Naive thymus-derived CD4-positive, alpha-beta T cell (primary cell): ENCODE results near the gene IL33. TPM values are rescaled to one million over a fixed set of nuclear protein-coding genes. Genes with fewer than 3 reads are reported as not detected.

ENCODE experiments used
- ATAC-seq: fragments of 150-1000 bp; cut with Tn5 transposase; 2 replicates; pipeline ENCODE4 v1.10.0; 2021; ENCODE audit warnings: mild to moderate bottlenecking, moderate library complexity
- CTCF ChIA-PET: fragments of 350-600 bp; sonication (Branson Sonifier 250); formaldehyde crosslinking; loops from one replicate; lab custom pipeline; 2021; ENCODE audit warnings: antibody characterized with exemption; lab: Charles Lee
- POLR2A ChIA-PET: fragments of 350-600 bp; sonication (Branson Sonifier 250); formaldehyde crosslinking; loops from one replicate; lab custom pipeline; 2021; ENCODE audit warnings: antibody characterized with exemption, inconsistent platforms; lab: Charles Lee
- DNase-seq, 9 donors: peaks; one replicate each; pipeline versions ENCODE4 v3.0.0 to v3.0.0-alpha.2; 2020 to 2022; ENCODE audit warnings: mixed read lengths in 1 of 9
- H3K27ac ChIP-seq: one replicate; pipeline ENCODE4 v1.7.0; 2013; ENCODE audit warnings: mild to moderate bottlenecking, low read depth, low read length, moderate library complexity
- H3K27me3 ChIP-seq, 2 donors: one replicate each; pipeline ENCODE4 v1.7.0; 2013; ENCODE audit warnings: low read length in 2 of 2, mild to moderate bottlenecking in 2 of 2, moderate library complexity in 2 of 2; ENCODE audit not compliant: control insufficient read depth in 2 of 2, insufficient read depth in 2 of 2
- H3K36me3 ChIP-seq, 3 experiments: 1 replicate in 2 of 3; 2 replicates in 1 of 3; pipeline ENCODE4 v1.7.0; 2013; ENCODE audit warnings: low read length in 3 of 3, mild to moderate bottlenecking in 3 of 3, moderate library complexity in 1 of 3; ENCODE audit not compliant: insufficient read depth in 3 of 3, control insufficient read depth in 2 of 3
- H3K4me1 ChIP-seq, 2 donors: one replicate each; pipeline ENCODE4 v1.7.0; 2013; ENCODE audit warnings: low read length in 2 of 2, mild to moderate bottlenecking in 2 of 2, moderate library complexity in 1 of 2; ENCODE audit not compliant: control insufficient read depth in 2 of 2, insufficient read depth in 2 of 2
- H3K4me3 ChIP-seq: 2 replicates; pipeline ENCODE4 v1.7.0; 2013; ENCODE audit warnings: mild to moderate bottlenecking, low read length
- H3K9me3 ChIP-seq, 3 experiments: 1 replicate in 2 of 3; 2 replicates in 1 of 3; pipeline ENCODE4 v1.7.0; 2013; ENCODE audit warnings: low read length in 3 of 3; ENCODE audit not compliant: control insufficient read depth in 2 of 3
- H3K27ac Mint-ChIP-seq, 9 donors: one replicate each; pipeline ENCODE4 v1.8.0; 2020 to 2022; ENCODE audit warnings: mixed read lengths in 9 of 9, mild to moderate bottlenecking in 8 of 9, moderate library complexity in 5 of 9, inconsistent platforms in 2 of 9
- H3K27me3 Mint-ChIP-seq, 5 donors: one replicate each; pipeline ENCODE4 v1.8.0; 2021 to 2022; ENCODE audit warnings: mixed read lengths in 5 of 5, mild to moderate bottlenecking in 1 of 5
- H3K36me3 Mint-ChIP-seq, 5 donors: one replicate each; pipeline ENCODE4 v1.8.0; 2020 to 2022; ENCODE audit warnings: mixed read lengths in 5 of 5, mild to moderate bottlenecking in 3 of 5, inconsistent platforms in 1 of 5
- H3K4me1 Mint-ChIP-seq, 7 donors: one replicate each; pipeline ENCODE4 v1.8.0; 2020 to 2022; ENCODE audit warnings: mixed read lengths in 7 of 7, mild to moderate bottlenecking in 3 of 7, inconsistent platforms in 1 of 7
- H3K4me3 Mint-ChIP-seq, 10 donors: one replicate each; pipeline ENCODE4 v1.8.0; 2020 to 2022; ENCODE audit warnings: mild to moderate bottlenecking in 10 of 10, mixed read lengths in 10 of 10, moderate library complexity in 6 of 10, inconsistent platforms in 2 of 10
- H3K9me3 Mint-ChIP-seq, 11 donors: one replicate each; pipeline ENCODE4 v1.8.0; 2020 to 2022; ENCODE audit warnings: mixed read lengths in 11 of 11, mild to moderate bottlenecking in 4 of 11, inconsistent platforms in 1 of 11, moderate library complexity in 1 of 11
- intact Hi-C, 2 donors: fragments of 100-400 bp; cut with micrococcal nuclease; formaldehyde crosslinking; loops; one replicate each; pipeline ENCODE4 v1.15.1; 2023
- polyA plus RNA-seq, 2 donors: library from polyadenylated mRNA; unstranded; fragments of 300-500 nt; fragmentation: Illumina TruSeq; gene quantifications; one replicate each; pipeline ENCODE4 v1.2.3, GENCODE V29; 2021
- total RNA-seq, 6 experiments: library from RNA in 5 of 6; stranded (reverse) in 5 of 6; gene quantifications; 1 replicate in 5 of 6; 2 replicates in 1 of 6; pipeline ENCODE4 v1.2.3 and lab custom pipeline; 2021 to 2026

IL33 gene
- total and polyA plus RNA-seq, 7 experiments from 2014 or later, result not detected

GRCh38 chr9:6224393-6225154 lies 9.0 kb downstream of the IL33 start:
- Histone ChIP-seq H3K36me3 (no peaks in the 10 kb centered on the region), H3K27ac (no peak overlapping the region), H3K4me3 (no peak overlapping the region), H3K27me3 (no peaks in the 10 kb centered on the region), H3K9me3 (no peaks in the 10 kb centered on the region), H3K4me1 (no peaks in the 10 kb centered on the region)
- Mint-ChIP-seq H3K4me1 (no peaks in the 10 kb centered on the region), H3K9me3 (peaks cover 0 to 3% (median 0%) of the 10 kb centered on the region in 11 donors), H3K27ac (no peak overlapping the region), H3K27me3 (peaks cover 14 to 34% (median 18%) of the 10 kb centered on the region in 5 donors), H3K36me3 (no peaks in the 10 kb centered on the region), H3K4me3 (no peak overlapping the region)
- ChIA-PET CTCF (no interaction called here), POLR2A (no interaction called here)
- ATAC-seq (no peak), DNase-seq (no peak)
- intact Hi-C loops, result no loop called here

- no peak overlapping the region for H3K27ac Mint-ChIP-seq
- no peaks in the 10 kb centered on the region for H3K9me3 ChIP-seq
- no peaks in the 10 kb centered on the region for H3K36me3 Mint-ChIP-seq
- H3K9me3 Mint-ChIP-seq, result peaks cover 0 to 3% (median 0%) of the 10 kb centered on the region in 11 donors
- H3K4me3 Mint-ChIP-seq, result no peak overlapping the region
- H3K36me3 ChIP-seq, result no peaks in the 10 kb centered on the region
- no peaks in the 10 kb centered on the region for H3K4me1 ChIP-seq
- H3K27me3 Mint-ChIP-seq, result peaks cover 9 to 28% (median 14%) of the 10 kb centered on the region in 5 donors
- POLR2A ChIA-PET, result no interaction called here
- no peak overlapping the region for H3K4me3 ChIP-seq
- ATAC-seq (no peak), DNase-seq (no peak)
- H3K27ac ChIP-seq, result no peak overlapping the region
- no peaks in the 10 kb centered on the region for H3K27me3 ChIP-seq
- intact Hi-C loops, result no loop called here
- CTCF ChIA-PET, result no interaction called here
- H3K4me1 Mint-ChIP-seq, result no peaks in the 10 kb centered on the region
These were observed 11.1 kb downstream of the IL33 start for GRCh38 chr9:6226696-6227095.

GRCh38 chr9:6229186-6229585 lies 13.6 kb downstream of the IL33 start:
- H3K9me3 Mint-ChIP-seq, result peaks cover 0 to 3% (median 0%) of the 10 kb centered on the region in 11 donors
- Histone ChIP-seq H3K27me3 (no peaks in the 10 kb centered on the region), H3K4me3 (no peak overlapping the region), H3K27ac (no peak overlapping the region), H3K36me3 (no peaks in the 10 kb centered on the region), H3K9me3 (no peaks in the 10 kb centered on the region), H3K4me1 (no peaks in the 10 kb centered on the region)
- ATAC-seq (no peak), DNase-seq (no peak)
- CTCF ChIA-PET, result no interaction called here
- peaks cover 9 to 28% (median 12%) of the 10 kb centered on the region in 5 donors for H3K27me3 Mint-ChIP-seq
- no peak overlapping the region for H3K4me3 Mint-ChIP-seq
- H3K27ac Mint-ChIP-seq, result no peak overlapping the region
- intact Hi-C loops, result no loop called here
- no peaks in the 10 kb centered on the region for H3K4me1 Mint-ChIP-seq
- no peaks in the 10 kb centered on the region for H3K36me3 Mint-ChIP-seq
- POLR2A ChIA-PET, result no interaction called here

- no peak overlapping the region for H3K27ac Mint-ChIP-seq
- H3K4me1 Mint-ChIP-seq, result no peaks in the 10 kb centered on the region
- H3K9me3 Mint-ChIP-seq, result peaks cover 0 to 3% (median 0%) of the 10 kb centered on the region in 11 donors
- Histone ChIP-seq H3K27ac (no peak overlapping the region), H3K9me3 (no peaks in the 10 kb centered on the region), H3K4me1 (no peaks in the 10 kb centered on the region), H3K27me3 (no peaks in the 10 kb centered on the region), H3K36me3 (no peaks in the 10 kb centered on the region), H3K4me3 (no peak overlapping the region)
- no peaks in the 10 kb centered on the region for H3K36me3 Mint-ChIP-seq
- H3K4me3 Mint-ChIP-seq, result no peak overlapping the region
- DNase-seq, result no peak
- no peak for ATAC-seq
- ChIA-PET CTCF (no interaction called here), POLR2A (no interaction called here)
- intact Hi-C loops, result no loop called here
- peaks cover 9 to 28% (median 12%) of the 10 kb centered on the region in 5 donors for H3K27me3 Mint-ChIP-seq
These were observed 14.0 kb downstream of the IL33 start for GRCh38 chr9:6229619-6230018.

GRCh38 chr9:6230037-6230780 lies 14.6 kb downstream of the IL33 start:
- intact Hi-C loops, result no loop called here
- DNase-seq (no peak), ATAC-seq (no peak)
- no peaks in the 10 kb centered on the region for H3K9me3 ChIP-seq
- Mint-ChIP-seq H3K36me3 (no peaks in the 10 kb centered on the region), H3K9me3 (peaks cover 0 to 3% (median 0%) of the 10 kb centered on the region in 11 donors), H3K4me1 (no peaks in the 10 kb centered on the region), H3K27me3 (peaks cover 9 to 23% (median 12%) of the 10 kb centered on the region in 5 donors), H3K27ac (no peak overlapping the region), H3K4me3 (no peak overlapping the region)
- POLR2A ChIA-PET, result no interaction called here
- no peaks in the 10 kb centered on the region for H3K36me3 ChIP-seq
- CTCF ChIA-PET, result no interaction called here
- no peaks in the 10 kb centered on the region for H3K4me1 ChIP-seq
- H3K4me3 ChIP-seq, result no peak overlapping the region
- no peak overlapping the region for H3K27ac ChIP-seq
- H3K27me3 ChIP-seq, result no peaks in the 10 kb centered on the region

GRCh38 chr9:6232336-6232945 lies 16.8 kb downstream of the IL33 start:
- H3K4me3 Mint-ChIP-seq, result no peak overlapping the region
- Histone ChIP-seq H3K36me3 (no peaks in the 10 kb centered on the region), H3K27me3 (no peaks in the 10 kb centered on the region), H3K4me3 (no peak overlapping the region), H3K9me3 (no peaks in the 10 kb centered on the region), H3K4me1 (no peaks in the 10 kb centered on the region), H3K27ac (no peak overlapping the region)
- POLR2A ChIA-PET, result no interaction called here
- H3K9me3 Mint-ChIP-seq, result no peaks in the 10 kb centered on the region
- no peak overlapping the region for H3K27ac Mint-ChIP-seq
- no peak for ATAC-seq
- H3K27me3 Mint-ChIP-seq, result peaks cover 0 to 4% (median 2%) of the 10 kb centered on the region in 5 donors
- H3K4me1 Mint-ChIP-seq, result no peaks in the 10 kb centered on the region
- CTCF ChIA-PET, result no interaction called here
- no peak for DNase-seq
- H3K36me3 Mint-ChIP-seq, result no peaks in the 10 kb centered on the region
- intact Hi-C loops, result no loop called here
